Vagina (tissue), 2 donors: ENCODE results near the gene REXO4. TPM values are rescaled to one million over a fixed set of nuclear protein-coding genes. Genes with fewer than 3 reads are reported as not detected.
A peak's percentile ranks its signal among the peaks of the same experiment; 100 is the strongest.

Experiments
- DNase-seq, 2 donors: peaks; one replicate each; pipeline ENCODE4 v3.0.0-alpha.2; 2017; ENCODE audit errors: extremely low spot score in 2 of 2
- H3K27ac ChIP-seq: fragments of 200-600 bp; sonication (generic); one replicate; pipeline ENCODE4 v1.5.1; 2019
- H3K27me3 ChIP-seq: fragments of 200-600 bp; sonication (generic); one replicate; pipeline ENCODE4 v1.5.1; 2019
- H3K36me3 ChIP-seq, 2 donors: fragments of 200-600 bp; sonication (generic); one replicate each; pipeline ENCODE4 v1.5.1; 2017 to 2019
- H3K4me1 ChIP-seq: fragments of 200-600 bp; sonication (generic); one replicate; pipeline ENCODE4 v1.5.1; 2019
- H3K4me3 ChIP-seq, 2 donors: fragments of 200-600 bp; sonication (generic); 1 replicate in 1 of 2; 2 replicates in 1 of 2; pipeline ENCODE4 v1.5.1; 2016 to 2019
- H3K9me3 ChIP-seq: fragments of 200-600 bp; sonication (generic); one replicate; pipeline ENCODE4 v1.5.1; 2019
- CTCF ChIP-seq, 3 experiments: fragments of 450-650 bp in 2 of 3; fragments of 200-600 bp in 1 of 3; sonication (generic) in 1 of 3; IDR thresholded peaks; one replicate each; pipeline ENCODE4 v1.5.1; 2017 to 2019; ENCODE audit warnings: antibody characterized with exemption in 3 of 3, mild to moderate bottlenecking in 2 of 3, moderate library complexity in 2 of 3
- POLR2A ChIP-seq, 2 donors: fragments of 450-650 bp; IDR thresholded peaks; one replicate each; pipeline ENCODE4 v1.6.1; 2017; ENCODE audit warnings: antibody characterized with exemption in 2 of 2, mild to moderate bottlenecking in 2 of 2, moderate library complexity in 2 of 2
- POLR2AphosphoS5 ChIP-seq, 2 donors: sonication (generic); formaldehyde crosslinking; IDR thresholded peaks; one replicate each; pipeline ENCODE4 v1.9.0; 2017; ENCODE audit warnings: antibody characterized with exemption in 2 of 2, mild to moderate bottlenecking in 2 of 2, low read depth in 1 of 2; ENCODE audit not compliant: insufficient read depth in 1 of 2
- intact Hi-C: fragments of 100-400 bp; cut with DNase I; formaldehyde crosslinking; loops from one replicate; pipeline ENCODE4 v1.15.1; 2023
- total RNA-seq: library from RNA; depleted of rRNA; stranded (reverse); fragments of >200 nt; gene quantifications from one replicate; pipeline ENCODE4 v1.2.3, GENCODE V29; 2016

The REXO4 gene
- total RNA-seq, 1 donor from 2014 or later, result 17.2 TPM

GRCh38 chr9:133404454-133405002 lies 13.3 kb downstream of the REXO4 start:
- no peak overlapping the region for H3K27ac ChIP-seq
- intact Hi-C loops, result loop anchor here (5.0 kb wide), 1 partner anchor 1087 kb away; no protein-coding TSS in a partner anchor
- TF ChIP-seq CTCF (IDR thresholded peaks at IDR 0.05), result no peak
- TF ChIP-seq POLR2AphosphoS5 (IDR thresholded peaks at IDR 0.05; ENCODE audit: insufficient read depth in 1 of 2, low read depth in 1 of 2), result no peak
- TF ChIP-seq POLR2A (IDR thresholded peaks at IDR 0.05), result no peak
- DNase-seq, result no peak
- no peaks in the 10 kb centered on the region for H3K4me1 ChIP-seq
- H3K4me3 ChIP-seq, result no peak overlapping the region
- no peaks in the 10 kb centered on the region for H3K9me3 ChIP-seq
- no peaks in the 10 kb centered on the region for H3K27me3 ChIP-seq
- H3K36me3 ChIP-seq, result peaks cover 0 to 42% of the 10 kb centered on the region in 2 donors

- no peak for DNase-seq
- TF ChIP-seq POLR2A (IDR thresholded peaks at IDR 0.05), result no peak
- peak; percentile 15 to 33 (median 20) for TF ChIP-seq CTCF (IDR thresholded peaks at IDR 0.05)
- no peak for TF ChIP-seq POLR2AphosphoS5 (IDR thresholded peaks at IDR 0.05; ENCODE audit: insufficient read depth in 1 of 2, low read depth in 1 of 2)
- Histone ChIP-seq H3K4me1 (no peaks in the 10 kb centered on the region), H3K36me3 (peaks cover 0 to 36% of the 10 kb centered on the region in 2 donors), H3K4me3 (no peak overlapping the region), H3K27me3 (no peaks in the 10 kb centered on the region), H3K27ac (no peak overlapping the region), H3K9me3 (no peaks in the 10 kb centered on the region)
- intact Hi-C loops, result loop anchor here (5.0 kb wide), 1 partner anchor 1087 kb away; no protein-coding TSS in a partner anchor
Measured at GRCh38 chr9:133403766-133404453, 13.9 kb downstream of the REXO4 start.

GRCh38 chr9:133402689-133403088 lies 15.1 kb downstream of the REXO4 start:
- intact Hi-C loops, result loop anchor here (5.0 kb wide), 1 partner anchor 1085 kb away; no protein-coding TSS in a partner anchor

GRCh38 chr9:133401588-133401987 lies 16.2 kb downstream of the REXO4 start:
- H3K36me3 ChIP-seq, result peaks cover 0 to 18% of the 10 kb centered on the region in 2 donors
- no peak overlapping the region for H3K4me3 ChIP-seq
- no peak overlapping the region for H3K27ac ChIP-seq
- no peak for DNase-seq
- no peaks in the 10 kb centered on the region for H3K4me1 ChIP-seq
- no peaks in the 10 kb centered on the region for H3K9me3 ChIP-seq
- no peaks in the 10 kb centered on the region for H3K27me3 ChIP-seq
- TF ChIP-seq POLR2A (IDR thresholded peaks at IDR 0.05) (no peak), CTCF (IDR thresholded peaks at IDR 0.05) (no peak), POLR2AphosphoS5 (IDR thresholded peaks at IDR 0.05; ENCODE audit: insufficient read depth in 1 of 2, low read depth in 1 of 2) (no peak)
- intact Hi-C loops, result loop anchor here (5.0 kb wide), 1 partner anchor 1084 kb away; no protein-coding TSS in a partner anchor

More at GRCh38 chr9:133402689-133403088, 15.1 kb downstream of the REXO4 start:
- Histone ChIP-seq H3K27me3 (no peaks in the 10 kb centered on the region), H3K27ac (no peak overlapping the region), H3K9me3 (no peaks in the 10 kb centered on the region), H3K4me3 (no peak overlapping the region), H3K36me3 (peaks cover 0 to 26% of the 10 kb centered on the region in 2 donors), H3K4me1 (no peaks in the 10 kb centered on the region)
- DNase-seq, result no peak
- no peak for TF ChIP-seq POLR2A (IDR thresholded peaks at IDR 0.05)
- no peak for TF ChIP-seq CTCF (IDR thresholded peaks at IDR 0.05)
- TF ChIP-seq POLR2AphosphoS5 (IDR thresholded peaks at IDR 0.05; ENCODE audit: insufficient read depth in 1 of 2, low read depth in 1 of 2), result no peak

- intact Hi-C loops, result loop anchor here (5.0 kb wide), 1 partner anchor 1083 kb away; no protein-coding TSS in a partner anchor
Measured at GRCh38 chr9:133400292-133400691, 17.5 kb downstream of the REXO4 start.

More at GRCh38 chr9:133400292-133400691, 17.5 kb downstream of the REXO4 start:
- Histone ChIP-seq H3K36me3 (peaks cover 0 to 5% of the 10 kb centered on the region in 2 donors), H3K4me3 (no peak overlapping the region), H3K27ac (no peak overlapping the region), H3K4me1 (no peaks in the 10 kb centered on the region), H3K27me3 (no peaks in the 10 kb centered on the region), H3K9me3 (no peaks in the 10 kb centered on the region)
- no peak for DNase-seq
- TF ChIP-seq CTCF (IDR thresholded peaks at IDR 0.05) (no peak), POLR2A (IDR thresholded peaks at IDR 0.05) (no peak), POLR2AphosphoS5 (IDR thresholded peaks at IDR 0.05; ENCODE audit: insufficient read depth in 1 of 2, low read depth in 1 of 2) (no peak)
